Ectodermal cell (in vitro differentiated cells): Measurements from ENCODE around the gene PRICKLE1.

Experiments
- H3K27ac ChIP-seq: 2 replicates; pipeline ENCODE4 v1.7.0; 2013; ENCODE audit warnings: mild to moderate bottlenecking, low read depth, low read length; ENCODE audit not compliant: insufficient read depth, poor library complexity, severe bottlenecking
- H3K27me3 ChIP-seq: 2 replicates; pipeline ENCODE4 v1.7.0; 2013; ENCODE audit warnings: mild to moderate bottlenecking, low read length; ENCODE audit not compliant: insufficient read depth, control insufficient read depth, poor library complexity, severe bottlenecking
- H3K36me3 ChIP-seq: one replicate; pipeline ENCODE4 v1.7.0; 2013; ENCODE audit warnings: low read length; ENCODE audit not compliant: control insufficient read depth, insufficient read depth
- H3K4me1 ChIP-seq: one replicate; pipeline ENCODE4 v1.7.0; 2013; ENCODE audit warnings: low read length; ENCODE audit not compliant: control insufficient read depth, insufficient read depth
- H3K4me3 ChIP-seq: 2 replicates; pipeline ENCODE4 v1.7.0; 2013; ENCODE audit warnings: low read depth, low read length, control low read depth; ENCODE audit not compliant: insufficient read depth
- H3K9me3 ChIP-seq: 2 replicates; pipeline ENCODE4 v1.7.0; 2013; ENCODE audit warnings: mild to moderate bottlenecking, low read length, moderate library complexity; ENCODE audit not compliant: control insufficient read depth
- WGBS, 2 experiments: methylation state at CpG; one replicate each; pipeline ENCODE4 v1.1.7; 2013; ENCODE audit warnings: missing lambda C conversion rate in 2 of 2; 5-methylcytosine and 5-hydroxymethylcytosine counted together

PRICKLE1 gene

DNA sequence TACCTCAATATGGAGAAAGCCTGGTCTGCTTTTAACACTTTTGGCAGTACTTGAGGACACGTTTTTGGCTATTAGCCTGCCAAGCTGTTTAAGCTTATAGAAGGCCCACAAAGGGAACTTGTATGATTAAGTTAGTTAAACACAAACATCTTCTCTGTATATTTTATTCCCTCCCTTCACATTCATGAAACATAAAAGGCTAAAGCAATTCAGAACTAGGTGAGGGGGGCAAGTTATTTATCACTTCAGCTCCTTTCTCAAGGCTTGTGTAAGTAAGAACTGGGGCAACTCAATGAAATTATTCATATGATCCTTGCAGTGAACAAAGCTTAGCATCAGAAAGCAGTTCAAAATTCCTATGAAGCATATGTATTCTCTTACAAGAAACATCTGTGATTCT is 7.5 kb downstream of the PRICKLE1 start:
- H3K9me3 ChIP-seq = no peaks in the 10 kb centered on the region
- 71 to 100% methylated on average over 1 of the region's 1 CpG for WGBS, 2 experiments
- H3K36me3 ChIP-seq = no peaks in the 10 kb centered on the region
- no peaks in the 10 kb centered on the region for H3K4me1 ChIP-seq
- no peak overlapping the region for H3K27ac ChIP-seq
- H3K27me3 ChIP-seq = no peaks in the 10 kb centered on the region
- no peak overlapping the region for H3K4me3 ChIP-seq

DNA sequence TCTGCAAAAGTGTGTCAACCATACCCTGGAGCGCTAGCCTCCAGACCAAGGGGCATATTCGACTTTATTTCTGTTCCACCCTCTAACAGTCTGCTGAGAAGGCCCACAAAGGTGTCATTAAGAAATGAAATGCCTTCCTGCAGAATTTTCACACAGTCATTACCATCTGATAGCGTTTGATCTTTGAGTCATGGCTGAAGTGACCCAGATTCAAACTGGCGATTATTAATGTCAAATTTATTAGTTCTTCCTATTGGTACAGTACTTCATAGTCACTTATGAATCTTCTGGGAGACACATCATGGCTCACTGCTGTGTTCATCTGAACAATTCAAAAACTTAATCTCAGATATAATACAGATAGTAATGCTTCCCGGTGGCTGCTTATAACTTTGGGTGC is 13.2 kb downstream of the PRICKLE1 start:
- Histone ChIP-seq H3K9me3 (no peaks in the 10 kb centered on the region), H3K36me3 (no peaks in the 10 kb centered on the region), H3K4me1 (no peaks in the 10 kb centered on the region), H3K27me3 (no peaks in the 10 kb centered on the region), H3K27ac (no peak overlapping the region), H3K4me3 (no peak overlapping the region)
- 78 to 81% methylated on average over 5 of the region's 5 CpGs for WGBS, 2 experiments

DNA sequence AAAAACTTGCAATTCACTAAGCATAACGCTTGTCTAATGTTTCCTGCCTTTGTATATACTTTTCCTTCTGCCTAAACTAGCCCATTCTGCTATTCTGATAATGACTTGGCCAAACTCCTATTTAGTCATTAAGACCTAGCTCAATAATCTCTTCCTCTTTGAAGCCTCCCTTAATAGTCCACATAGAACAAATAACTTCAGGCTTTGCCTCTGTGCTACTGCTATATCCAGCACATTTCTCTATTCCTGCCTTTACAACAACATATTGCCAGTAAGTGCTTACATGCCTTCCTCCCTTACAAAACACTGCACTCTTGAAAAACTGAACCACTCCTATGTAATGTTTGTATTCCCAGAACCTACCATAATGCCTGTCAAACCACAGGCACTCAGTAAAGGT is 13.8 kb downstream of the PRICKLE1 start:
- no peak overlapping the region for H3K27ac ChIP-seq
- H3K4me3 ChIP-seq = no peak overlapping the region
- no peaks in the 10 kb centered on the region for H3K27me3 ChIP-seq
- no peaks in the 10 kb centered on the region for H3K4me1 ChIP-seq
- H3K36me3 ChIP-seq = no peaks in the 10 kb centered on the region
- no peaks in the 10 kb centered on the region for H3K9me3 ChIP-seq
- WGBS, 2 experiments = 96 to 97% methylated on average over 1 of the region's 1 CpG

DNA sequence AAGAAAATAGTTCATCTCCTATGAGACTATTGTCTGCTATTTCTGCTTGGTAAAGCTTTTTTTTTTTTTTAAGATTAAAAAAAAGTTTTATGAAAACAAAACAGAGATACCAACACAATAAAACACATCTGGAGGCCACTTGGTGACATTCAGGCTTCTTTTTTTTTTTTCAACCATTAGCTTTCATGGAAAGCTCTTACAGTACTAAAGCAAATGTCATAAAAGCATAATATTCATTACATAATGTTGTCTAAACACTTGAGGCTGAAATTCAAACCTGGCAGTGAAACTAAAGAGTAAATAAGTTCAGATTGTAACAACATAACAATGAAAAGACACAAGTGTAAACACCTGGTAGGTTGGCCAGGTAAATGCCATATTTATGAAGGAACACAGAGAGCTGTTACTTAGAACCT is 14.7 kb downstream of the PRICKLE1 start:
- Histone ChIP-seq H3K9me3 (no peaks in the 10 kb centered on the region), H3K4me3 (no peak overlapping the region), H3K27ac (no peak overlapping the region), H3K36me3 (no peaks in the 10 kb centered on the region), H3K27me3 (no peaks in the 10 kb centered on the region), H3K4me1 (no peaks in the 10 kb centered on the region)

DNA sequence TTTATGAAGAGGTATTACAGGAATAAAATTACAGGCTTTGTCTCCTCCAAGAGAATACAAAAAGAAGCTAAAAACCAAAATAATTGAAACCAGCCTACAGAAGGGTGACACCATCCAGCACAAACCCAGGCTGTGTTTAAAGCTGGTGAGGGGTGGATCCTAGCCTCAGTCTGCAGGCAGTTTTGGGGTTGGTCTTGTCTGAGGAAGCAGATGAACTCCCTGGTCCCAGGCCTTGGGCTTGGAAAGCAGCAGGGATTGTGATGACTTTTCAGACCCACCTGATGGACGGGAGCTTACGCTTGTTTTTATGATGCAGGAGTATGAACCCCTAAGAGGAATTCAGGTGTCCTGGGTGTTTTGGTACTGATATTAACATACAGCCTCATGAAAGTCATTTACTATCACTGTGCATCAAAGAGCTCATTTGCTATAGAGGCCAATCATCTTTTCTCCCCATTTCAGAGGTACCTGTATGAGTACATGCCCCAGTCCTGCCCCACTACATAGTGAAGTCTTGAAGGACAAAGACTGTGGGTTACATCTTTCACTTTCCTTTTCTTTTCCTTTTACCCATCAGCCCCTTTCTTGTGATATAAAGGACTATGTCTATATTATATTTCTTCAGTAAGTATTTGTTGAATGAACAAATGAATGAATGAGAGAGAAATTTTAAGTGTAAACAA is 18.1 kb downstream of the PRICKLE1 start:
- Histone ChIP-seq H3K9me3 (no peaks in the 10 kb centered on the region), H3K36me3 (no peaks in the 10 kb centered on the region), H3K27me3 (no peaks in the 10 kb centered on the region), H3K4me1 (no peaks in the 10 kb centered on the region), H3K4me3 (no peak overlapping the region), H3K27ac (no peak overlapping the region)
- WGBS, 2 experiments = 85 to 95% methylated on average over 2 of the region's 2 CpGs

DNA sequence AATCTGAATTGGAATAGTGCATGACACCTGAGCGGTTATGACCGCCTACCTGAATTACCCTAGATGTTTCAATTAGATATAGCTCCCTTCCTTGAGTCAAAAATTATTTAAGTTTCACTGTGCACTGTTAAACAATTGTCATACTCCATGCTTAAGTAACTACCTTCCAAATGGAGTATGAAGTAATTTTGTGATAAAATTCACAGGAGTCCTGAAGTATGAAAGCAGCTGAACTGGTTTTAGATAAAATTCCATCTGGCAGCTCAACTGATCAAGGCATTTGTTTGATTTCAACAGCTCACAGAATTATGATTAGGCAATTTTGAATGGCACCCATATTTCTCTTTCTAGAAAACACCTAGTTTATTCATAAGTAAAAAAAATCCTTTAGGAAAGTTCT is 19.5 kb downstream of the PRICKLE1 start:
- Histone ChIP-seq H3K4me3 (no peak overlapping the region), H3K27me3 (no peaks in the 10 kb centered on the region), H3K36me3 (no peaks in the 10 kb centered on the region), H3K4me1 (no peaks in the 10 kb centered on the region), H3K9me3 (no peaks in the 10 kb centered on the region), H3K27ac (no peak overlapping the region)
- WGBS, 2 experiments = 87 to 91% methylated on average over 2 of the region's 2 CpGs

DNA sequence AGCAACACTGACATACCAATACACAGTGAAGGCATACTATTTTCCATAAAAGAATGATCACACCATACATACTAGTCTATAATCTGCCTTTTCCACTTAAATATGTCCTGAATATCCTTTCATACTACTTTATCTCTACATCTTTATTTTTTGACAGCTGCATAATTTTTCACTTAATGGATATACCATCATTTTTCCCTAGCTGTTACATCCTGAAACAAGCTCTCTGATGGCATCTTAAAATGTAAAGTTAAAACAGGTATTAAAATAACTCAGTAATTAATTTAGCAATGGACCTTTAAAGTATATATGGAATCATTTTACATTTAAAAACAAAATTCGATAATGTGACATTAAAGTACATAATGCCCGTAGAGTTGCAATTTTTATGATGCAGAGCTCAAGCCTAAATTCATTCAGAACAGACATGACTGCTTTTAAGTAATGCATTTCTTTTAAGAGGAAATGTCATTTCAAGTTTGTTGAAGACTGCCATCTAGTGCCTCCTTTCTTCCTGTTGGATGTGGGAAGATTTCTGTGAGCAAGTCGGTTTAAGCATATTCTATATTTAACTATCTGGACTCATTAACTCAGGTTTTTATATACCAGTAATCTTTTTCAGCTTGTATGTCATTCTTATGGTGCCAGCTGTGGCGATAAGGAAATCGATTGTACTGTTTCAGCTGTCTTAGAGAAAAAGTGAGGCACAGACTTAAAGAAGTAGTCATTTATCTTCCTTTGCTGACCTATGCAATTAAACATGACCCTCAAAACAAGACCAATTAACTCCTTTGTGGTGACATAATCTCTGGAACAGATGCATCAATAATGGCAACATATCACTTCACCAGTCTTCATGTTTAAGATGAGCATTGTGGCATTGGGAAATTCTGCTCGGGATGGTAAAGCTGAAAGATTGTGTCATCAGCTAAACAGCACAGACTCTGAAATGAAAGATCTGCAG is 20.3 kb downstream of the PRICKLE1 start:
- Histone ChIP-seq H3K36me3 (no peaks in the 10 kb centered on the region), H3K4me3 (no peak overlapping the region), H3K9me3 (no peaks in the 10 kb centered on the region), H3K27me3 (no peaks in the 10 kb centered on the region), H3K27ac (no peak overlapping the region), H3K4me1 (no peaks in the 10 kb centered on the region)
- WGBS, 2 experiments = 57 to 69% methylated on average over 4 to 6 of the region's 6 CpGs

DNA sequence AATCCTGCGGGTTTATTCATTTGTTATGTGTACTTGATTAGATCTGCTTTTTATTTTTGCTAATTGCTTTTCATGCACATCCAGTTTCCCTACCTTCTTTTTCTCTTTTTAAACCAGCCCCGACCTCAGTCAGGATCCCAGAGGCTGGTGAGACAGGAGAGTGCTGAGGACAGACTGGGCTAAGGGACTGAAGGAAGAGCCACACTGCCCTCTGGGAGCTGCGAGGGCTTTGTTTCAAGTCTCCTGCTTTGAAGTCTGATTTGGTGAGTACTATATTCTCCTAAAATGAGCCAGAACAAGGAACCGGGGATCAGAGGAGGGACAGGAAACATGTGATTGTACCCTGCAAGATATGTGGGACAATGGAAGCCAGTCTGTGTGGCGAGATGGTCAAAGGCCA is 23.9 kb downstream of the PRICKLE1 start:
- WGBS, 2 experiments = 30 to 52% methylated on average over 4 to 5 of the region's 5 CpGs
- H3K9me3 ChIP-seq = no peaks in the 10 kb centered on the region
- no peak overlapping the region for H3K4me3 ChIP-seq
- H3K27me3 ChIP-seq = no peaks in the 10 kb centered on the region
- no peak overlapping the region for H3K27ac ChIP-seq
- no peaks in the 10 kb centered on the region for H3K4me1 ChIP-seq
- H3K36me3 ChIP-seq = no peaks in the 10 kb centered on the region

DNA sequence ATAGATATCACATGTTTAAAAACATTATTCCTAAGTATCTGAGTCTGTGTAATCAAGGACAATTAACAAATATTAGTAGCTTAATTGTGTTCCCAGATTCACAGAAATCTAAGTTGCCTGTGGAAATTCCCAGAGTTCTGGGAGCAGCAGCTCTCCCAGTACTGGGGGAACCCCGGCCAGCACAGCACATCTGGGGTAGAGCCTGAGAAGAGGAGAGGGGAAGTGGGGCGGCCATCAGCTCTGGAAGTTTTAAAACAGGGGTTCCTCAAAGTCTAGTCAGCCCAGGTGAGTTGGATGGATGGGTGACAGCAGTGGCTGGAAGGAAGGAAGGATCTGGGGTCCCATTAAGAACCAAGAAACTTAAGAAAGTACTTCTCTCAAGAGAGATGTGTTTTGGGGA is 24.6 kb downstream of the PRICKLE1 start:
- Histone ChIP-seq H3K4me1 (no peaks in the 10 kb centered on the region), H3K27me3 (no peaks in the 10 kb centered on the region), H3K36me3 (no peaks in the 10 kb centered on the region), H3K9me3 (no peaks in the 10 kb centered on the region), H3K4me3 (no peak overlapping the region), H3K27ac (no peak overlapping the region)
- 81 to 90% methylated on average over 2 of the region's 2 CpGs for WGBS, 2 experiments

DNA sequence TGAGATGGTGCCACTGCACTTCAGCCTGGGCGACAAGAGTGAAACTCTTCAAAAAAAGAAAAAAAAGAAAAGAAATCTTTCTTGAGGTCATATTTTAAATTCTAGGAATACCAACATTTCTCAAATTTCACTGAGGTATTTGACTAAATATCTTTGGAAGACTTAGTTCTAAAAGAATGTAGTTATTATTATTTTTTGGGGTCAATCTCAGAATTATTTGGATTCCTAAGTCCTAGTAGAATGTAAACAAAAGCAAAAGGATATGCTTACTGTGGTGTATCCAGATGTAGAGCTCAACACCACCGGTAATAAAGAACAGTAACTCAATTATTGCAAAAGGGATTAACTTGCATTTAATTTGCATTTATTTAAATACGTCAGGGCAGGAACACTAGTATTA is 25.0 kb downstream of the PRICKLE1 start:
- Histone ChIP-seq H3K27me3 (no peaks in the 10 kb centered on the region), H3K4me3 (no peak overlapping the region), H3K4me1 (no peaks in the 10 kb centered on the region), H3K36me3 (no peaks in the 10 kb centered on the region), H3K27ac (no peak overlapping the region), H3K9me3 (no peaks in the 10 kb centered on the region)
- 93 to 97% methylated on average over 2 to 3 of the region's 3 CpGs for WGBS, 2 experiments
